Camera-type eye (tissue), 1 donor: ENCODE data around the gene NADSYN1. TPM values are rescaled to one million over a fixed set of nuclear protein-coding genes. Genes with fewer than 3 reads are reported as not detected.

Experiments
- total RNA-seq: library from RNA; depleted of rRNA; stranded (reverse); fragments of >200 nt; gene quantifications from one replicate; pipeline ENCODE4 v1.2.3, GENCODE V29; 2014

NADSYN1 gene
- 43.7 TPM for total RNA-seq

DNA sequence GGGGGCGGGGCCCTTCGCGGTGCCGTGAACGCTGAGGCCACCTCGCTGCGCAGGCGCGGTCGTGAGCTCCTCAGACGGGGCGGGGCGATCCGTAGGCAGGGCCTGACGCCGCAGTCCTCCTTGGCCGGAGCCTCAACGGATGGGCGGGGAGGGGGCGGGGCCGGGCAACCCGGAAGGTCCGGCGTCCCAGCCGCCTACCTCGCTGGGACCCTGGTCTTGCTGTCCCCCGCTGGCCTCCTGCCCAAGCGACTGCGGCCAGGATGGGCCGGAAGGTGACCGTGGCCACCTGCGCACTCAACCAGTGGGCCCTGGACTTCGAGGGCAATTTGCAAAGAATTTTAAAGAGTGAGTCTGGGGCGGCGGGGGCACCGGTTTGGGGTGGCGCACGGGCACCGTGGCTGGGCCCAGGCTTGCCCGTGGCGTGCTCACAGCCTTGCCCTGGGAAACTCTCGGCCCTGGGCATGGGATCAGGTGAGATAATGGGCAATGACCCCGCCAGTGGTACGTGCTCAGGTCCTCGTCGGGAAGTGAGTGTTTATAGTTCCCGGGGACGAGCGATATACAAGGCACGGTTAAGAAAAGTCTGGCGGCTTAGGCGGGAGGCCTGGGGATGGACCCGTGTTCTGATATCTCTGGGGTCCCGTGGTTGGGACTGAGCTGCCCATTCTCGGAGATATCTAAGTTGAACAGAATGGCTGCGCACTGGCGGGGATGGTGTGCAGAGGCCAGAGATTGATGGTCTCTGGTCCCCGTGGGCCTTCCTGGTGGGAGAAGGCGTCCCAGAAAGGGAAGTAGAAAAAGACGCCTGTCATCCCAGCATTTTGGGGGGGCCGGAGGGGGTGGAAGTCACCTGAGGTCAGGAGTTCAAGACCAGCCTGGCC is at the start of gene NADSYN1:
NADSYN1 (plus strand) TSS at position 167 of the 881 bp plus-strand sequence; CDS start at position 261, 94 bp downstream.

GRCh38 chr11:71448257-71449171 is 4.5 kb upstream of the NADSYN1 start, which contains the start of gene DHCR7:
Gene DHCR7, minus strand, starts transcription at chr11:71448393. Its CDS starts 3,441 bp downstream, at chr11:71444952.

GRCh38 chr11:71526796-71527575 is 74.0 kb downstream of the NADSYN1 start, which contains the start of gene KRTAP5-7:
Gene KRTAP5-7, plus strand, starts transcription at chr11:71527267. Its CDS starts 34 bp downstream, at chr11:71527301.

GRCh38 chr11:71537977-71538665 is 85.1 kb downstream of the NADSYN1 start, which contains the start of gene KRTAP5-8:
Gene KRTAP5-8, plus strand, starts transcription at chr11:71538025. Its CDS starts 31 bp downstream, at chr11:71538056.

DNA sequence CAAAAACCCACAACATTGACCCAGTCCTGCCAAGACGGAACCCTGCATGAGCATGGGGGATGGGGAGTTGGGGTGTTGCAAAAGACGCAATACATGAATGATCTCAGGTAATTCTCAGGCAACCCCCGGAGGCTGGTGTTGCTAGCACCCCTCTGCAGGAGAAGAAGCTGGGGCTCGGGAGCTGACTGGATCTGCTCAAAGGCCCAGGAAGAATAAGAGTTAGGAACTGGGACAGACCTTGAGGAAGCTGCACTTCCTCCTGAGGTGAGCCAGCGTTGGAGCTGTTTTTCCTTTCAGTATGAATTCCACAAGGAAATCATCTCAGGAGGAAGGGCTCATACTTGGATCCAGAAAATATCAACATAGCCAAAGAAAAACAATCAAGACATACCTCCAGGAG is 95.1 kb downstream of the NADSYN1 start, which contains the start of gene KRTAP5-9:
KRTAP5-9 (plus strand) TSS at position 301 of the 400 bp plus-strand sequence. CDS start 238 bp downstream, outside the sequence.

Other genes with a start within 250 kb of the NADSYN1 start
- 28.9 TPM for gene SHANK2, start 200.6 kb upstream of the NADSYN1 start, total RNA-seq
- gene DHCR7, start 4.8 kb upstream of the NADSYN1 start, total RNA-seq, result 20.3 TPM
- not detected for gene KRTAP5-7, start 74.1 kb downstream of the NADSYN1 start, total RNA-seq
- not detected for gene KRTAP5-8, start 84.8 kb downstream of the NADSYN1 start, total RNA-seq
- gene KRTAP5-9, start 95.2 kb downstream of the NADSYN1 start, total RNA-seq, result not detected
- gene KRTAP5-10, start 112.4 kb downstream of the NADSYN1 start, total RNA-seq, result not detected
- not detected for gene KRTAP5-11, start 129.7 kb downstream of the NADSYN1 start, total RNA-seq